GM19099 (cell line): ENCODE measurements around the gene CTU1.

ENCODE experiments used
- POLR2A ChIP-seq: IDR thresholded peaks from 3 replicates; pipeline ENCODE4 v1.6.1; 2011; ENCODE audit warnings: low read depth; ENCODE audit not compliant: insufficient read length; ENCODE audit errors: extremely low read depth

The CTU1 gene

GRCh38 chr19:51121257-51121656 is 13.0 kb upstream of the CTU1 start:
- no peak for TF ChIP-seq POLR2A

GRCh38 chr19:51120160-51120559 is 12.0 kb upstream of the CTU1 start:
- TF ChIP-seq POLR2A, result no peak

GRCh38 chr19:51119611-51120010 is 11.4 kb upstream of the CTU1 start:
- no peak for TF ChIP-seq POLR2A

DNA sequence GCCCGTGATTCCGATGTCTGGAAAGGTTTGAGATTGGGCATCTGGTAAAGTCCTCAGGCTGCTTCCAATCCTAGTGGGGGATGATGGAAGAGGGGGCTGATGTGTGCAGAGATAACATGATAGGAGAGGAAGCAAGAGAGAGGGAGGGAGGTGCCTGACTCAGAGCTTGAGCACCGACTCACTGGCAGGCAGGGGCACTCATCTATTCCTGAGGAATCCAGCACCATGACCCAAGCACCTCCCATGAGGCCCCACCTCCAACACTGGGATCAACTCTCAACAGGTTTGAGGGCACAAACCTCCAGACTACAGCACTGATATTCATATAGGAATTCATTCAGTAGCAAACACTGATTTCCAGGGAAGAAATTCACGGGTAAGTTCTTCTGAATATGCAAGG is 10.9 kb upstream of the CTU1 start:
- TF ChIP-seq POLR2A, result no peak

DNA sequence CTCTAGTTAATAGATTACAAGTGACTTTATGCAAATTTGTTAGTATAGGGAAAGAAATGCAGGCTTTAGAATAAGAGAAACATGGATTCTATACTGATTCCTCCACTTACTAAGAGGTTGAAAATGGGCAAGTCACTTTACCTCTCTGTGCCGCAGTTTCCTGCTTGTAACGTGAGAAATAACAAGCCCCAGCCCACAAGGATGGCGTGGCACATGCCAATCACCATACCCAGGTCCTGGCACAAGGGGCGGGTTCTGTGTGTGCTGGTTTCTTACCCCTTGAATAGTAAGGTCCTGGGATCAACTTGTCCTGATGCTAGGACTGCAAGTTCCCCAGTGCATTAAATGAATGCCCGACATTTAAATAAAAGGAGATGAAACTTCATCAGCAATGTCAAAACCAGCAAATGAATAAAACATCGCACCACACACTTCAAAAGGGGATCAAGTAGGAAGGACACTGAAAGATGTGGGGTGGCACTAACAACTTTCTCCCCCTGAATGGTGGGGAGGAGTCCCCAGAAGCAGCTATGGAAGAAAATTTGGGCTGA is 8.6 kb upstream of the CTU1 start:
- no peak for TF ChIP-seq POLR2A

DNA sequence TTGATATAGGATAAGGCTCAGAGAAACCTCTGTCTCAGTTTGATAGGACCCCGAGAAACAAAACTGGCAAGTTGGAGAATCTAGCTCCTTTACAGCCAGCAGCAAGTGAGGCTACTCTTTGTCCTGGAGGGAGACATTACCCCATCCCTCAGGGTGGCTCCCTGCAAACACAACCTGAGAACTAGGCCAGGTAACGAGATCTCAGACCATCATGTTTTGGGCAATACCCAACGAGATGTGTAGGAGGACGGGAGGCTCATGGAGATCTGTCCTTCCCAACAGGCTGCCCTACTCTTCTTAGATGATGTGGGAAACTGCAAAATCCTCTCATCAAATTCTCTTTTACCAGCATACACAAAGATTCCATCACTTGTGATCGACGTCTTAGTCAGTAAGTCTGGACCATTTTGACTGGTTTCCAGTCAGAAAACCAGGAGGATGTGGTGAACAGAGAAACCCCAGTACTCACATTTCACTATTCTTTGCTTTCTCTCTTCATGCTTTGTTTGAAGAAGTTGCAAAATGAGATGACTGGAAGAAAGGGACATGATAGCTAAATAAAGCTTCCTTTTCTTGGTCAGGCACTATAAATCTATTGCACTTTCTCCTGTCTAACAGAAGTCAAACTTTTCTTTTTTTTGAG is 6.0 kb upstream of the CTU1 start:
- no peak for TF ChIP-seq POLR2A

- TF ChIP-seq POLR2A, result no peak
Observed at GRCh38 chr19:51111606-51112005, 3.4 kb upstream of the CTU1 start.

GRCh38 chr19:51110666-51110971 is 2.4 kb upstream of the CTU1 start:
- TF ChIP-seq POLR2A, result no peak

- TF ChIP-seq POLR2A, result no peak
Observed at GRCh38 chr19:51108805-51109146, 567 bp upstream of the CTU1 start.

DNA sequence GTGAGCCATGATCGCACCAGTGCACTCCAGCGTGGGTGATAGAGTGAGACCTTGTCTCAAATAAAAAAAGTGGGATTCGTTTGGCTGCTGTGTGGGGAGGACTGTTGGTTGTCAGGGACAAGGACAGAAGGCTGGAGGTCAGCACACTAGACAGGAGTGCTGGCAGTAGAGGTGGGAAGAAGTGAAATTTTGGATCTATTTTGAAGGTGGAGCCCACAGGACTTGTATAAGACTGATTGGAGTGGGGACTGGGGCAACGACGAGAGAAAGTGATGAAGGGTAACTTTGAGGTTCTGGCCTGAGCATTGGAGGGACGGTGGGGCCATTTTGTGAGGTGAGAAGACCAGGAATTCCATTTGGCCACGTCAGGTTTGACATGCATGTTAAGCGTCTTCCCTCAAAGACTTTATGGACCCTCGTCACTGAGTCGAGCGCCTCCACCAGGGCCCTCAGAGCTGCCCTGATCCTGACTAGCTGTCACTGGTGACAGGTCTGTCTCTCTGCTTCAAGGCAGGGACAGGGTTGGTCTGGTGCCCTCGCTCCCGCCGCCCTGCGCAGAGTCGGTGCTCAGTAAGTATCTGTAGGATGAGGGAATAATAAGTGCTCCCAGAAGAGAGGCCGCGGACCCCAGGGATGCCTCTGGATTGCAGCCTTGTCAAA is 673 bp downstream of the CTU1 start:
- TF ChIP-seq POLR2A, result no peak

- no peak for TF ChIP-seq POLR2A
Observed at GRCh38 chr19:51103926-51104341, 4.3 kb downstream of the CTU1 start.

DNA sequence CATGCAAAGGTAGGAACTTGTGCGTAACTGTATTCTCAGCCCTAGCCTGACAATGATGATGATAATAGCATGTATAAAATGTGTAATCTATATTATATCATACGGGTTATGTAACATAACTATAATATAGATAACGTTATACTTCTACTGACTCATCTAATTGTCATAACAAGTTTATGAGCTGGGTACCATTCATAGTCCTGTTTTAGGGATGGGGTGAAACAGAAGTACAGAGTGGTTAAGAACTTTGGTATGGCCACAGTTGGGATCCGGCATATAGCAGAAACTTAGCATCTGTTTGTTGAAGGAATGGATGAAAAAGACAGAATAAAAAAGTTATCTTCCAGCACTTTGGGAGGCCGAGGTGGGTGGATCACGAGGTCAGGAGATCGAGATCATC is 5.2 kb downstream of the CTU1 start:
- TF ChIP-seq POLR2A, result no peak

- TF ChIP-seq POLR2A, result no peak
Observed at GRCh38 chr19:51101171-51101865, 6.9 kb downstream of the CTU1 start.

DNA sequence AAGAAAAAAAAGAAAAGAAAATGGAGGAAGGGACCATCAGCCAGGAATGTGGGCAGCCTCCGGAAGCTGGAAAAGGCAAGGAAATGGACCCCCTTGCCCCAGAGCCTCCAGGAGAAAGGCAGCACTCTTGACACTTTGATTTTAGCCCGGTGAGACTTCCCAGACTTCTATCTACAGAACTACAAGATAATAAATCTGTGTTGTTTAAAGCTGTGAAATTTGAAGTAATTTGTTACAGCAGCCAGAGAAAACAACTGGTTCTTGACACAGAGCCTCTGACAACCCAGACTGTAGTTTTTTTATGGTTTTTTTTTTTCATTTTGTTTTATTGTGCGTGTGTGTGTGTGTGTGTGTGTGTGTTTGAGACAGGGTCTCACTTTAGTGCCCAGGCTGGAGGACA is 7.6 kb downstream of the CTU1 start:
- TF ChIP-seq POLR2A, result no peak

DNA sequence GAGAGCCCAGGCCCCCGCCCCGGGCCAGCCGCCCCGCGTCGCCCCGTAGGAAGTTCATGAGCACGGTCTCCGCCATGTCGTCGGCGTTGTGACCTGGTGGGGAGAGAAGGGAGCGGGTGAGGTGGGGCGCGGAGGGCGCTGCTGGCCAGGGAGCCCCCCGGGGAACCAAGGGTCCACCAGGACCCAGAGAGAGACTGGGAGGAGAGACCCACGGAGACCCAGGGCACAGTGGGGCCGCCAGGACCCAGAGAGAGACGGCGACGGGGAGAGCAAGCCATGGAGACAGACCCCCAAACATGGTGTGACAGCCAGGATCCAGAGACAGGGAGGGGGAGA is 9.2 kb downstream of the CTU1 start:
- TF ChIP-seq POLR2A, result no peak

DNA sequence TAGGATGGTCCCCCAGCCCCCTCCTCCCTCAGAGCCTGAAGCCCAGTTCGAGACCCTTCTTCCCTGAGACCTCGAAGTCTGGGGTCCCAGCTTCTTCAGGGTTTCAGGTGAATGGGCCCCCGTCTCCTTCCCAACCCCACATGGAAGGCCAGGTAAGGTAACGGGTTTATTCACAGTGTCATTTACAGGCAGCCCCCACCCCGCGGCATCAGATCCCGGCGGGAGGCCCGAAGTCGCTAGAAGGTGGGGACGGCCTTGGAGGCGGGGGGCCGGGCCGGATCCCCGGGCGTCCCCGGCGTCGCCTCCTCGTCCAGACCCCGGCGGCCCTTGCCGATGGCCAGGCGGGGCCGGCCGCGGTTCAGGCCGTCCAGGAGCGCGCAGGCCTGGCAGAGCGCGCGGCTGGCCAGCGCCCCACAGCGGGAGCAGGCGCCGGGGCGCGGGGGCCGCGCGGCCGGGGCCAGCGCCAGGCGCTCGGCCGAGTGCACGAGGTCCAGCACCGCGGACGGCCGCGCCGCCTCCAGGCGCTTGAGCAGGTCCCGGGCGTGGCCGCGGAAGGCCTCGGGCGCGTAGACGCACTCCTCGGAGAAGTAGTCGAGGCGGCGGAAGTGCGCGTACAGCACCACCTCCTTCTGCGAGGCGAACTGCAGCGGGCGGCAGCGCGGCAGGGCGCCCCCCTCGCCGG is 9.7 kb downstream of the CTU1 start:
- no peak for TF ChIP-seq POLR2A
